ENCODE measurements around the gene ABCG1. TPM values are rescaled to one million over a fixed set of nuclear protein-coding genes. Genes with fewer than 3 reads are reported as not detected.

The ABCG1 gene
- total RNA-seq, 1 donor from 2014 or later: 21.5 TPM

DNA sequence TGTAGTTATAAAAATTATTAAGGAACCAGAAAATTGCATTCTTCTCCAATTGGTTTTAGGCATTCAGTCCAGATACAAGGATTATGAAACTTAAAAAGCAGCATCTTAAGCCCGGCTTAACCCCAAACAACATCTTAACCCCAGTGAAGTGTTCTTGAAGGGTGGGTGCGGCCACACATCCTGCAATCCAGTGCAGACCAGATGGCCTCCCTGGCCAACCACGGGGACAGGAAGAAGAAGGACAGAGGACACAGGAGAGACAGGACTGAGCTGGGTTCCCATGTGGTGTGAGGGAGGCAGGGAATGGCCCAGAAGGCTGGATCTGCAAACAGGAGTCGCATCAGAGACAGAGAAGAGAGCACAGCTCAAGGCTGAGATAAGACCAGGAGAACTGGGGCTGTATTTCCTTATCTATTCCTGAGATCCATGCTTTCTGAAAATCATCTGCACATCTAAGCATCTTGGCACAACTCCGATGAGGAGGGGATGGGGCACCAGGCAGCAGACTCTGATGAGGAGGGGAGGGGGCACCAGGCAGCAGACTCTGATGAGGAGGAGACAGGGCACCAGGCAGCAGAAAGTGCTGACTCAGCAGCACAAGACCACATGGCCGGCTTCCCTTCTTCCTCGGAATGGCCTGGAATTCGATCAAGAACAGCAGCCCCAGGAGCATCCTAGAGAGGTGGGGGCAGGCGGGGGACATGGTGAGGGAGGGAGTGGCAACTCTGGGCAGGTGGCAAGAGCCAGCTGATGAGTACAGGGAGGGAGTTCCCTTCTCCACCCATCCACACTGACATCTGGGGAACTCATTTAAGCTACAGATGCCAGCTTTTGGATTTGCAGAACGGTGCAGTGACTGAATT is 26.6 kb downstream of the ABCG1 start:
- intact Hi-C loops (cut with micrococcal nuclease): no loop called here

DNA sequence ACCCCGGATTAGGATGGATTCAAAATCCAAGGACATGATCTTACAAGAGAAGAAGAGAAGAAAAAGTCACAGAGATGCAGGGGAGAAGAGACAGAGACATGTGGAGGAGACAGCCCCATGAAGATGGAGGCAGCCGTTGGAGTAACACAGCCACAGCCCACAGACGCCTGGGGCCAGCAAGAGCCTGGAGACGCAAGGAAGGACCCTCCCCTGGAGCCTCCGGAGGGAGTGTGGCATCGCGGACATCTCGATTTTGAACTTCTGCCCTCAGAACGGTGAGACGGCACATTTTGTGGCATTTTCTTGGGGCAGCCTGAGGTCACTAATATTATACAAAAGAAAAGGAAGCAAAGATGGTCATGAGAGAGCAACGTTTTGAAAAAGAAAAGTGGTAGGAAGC is 28.8 kb downstream of the ABCG1 start:
- intact Hi-C loops (cut with micrococcal nuclease): no loop called here

DNA sequence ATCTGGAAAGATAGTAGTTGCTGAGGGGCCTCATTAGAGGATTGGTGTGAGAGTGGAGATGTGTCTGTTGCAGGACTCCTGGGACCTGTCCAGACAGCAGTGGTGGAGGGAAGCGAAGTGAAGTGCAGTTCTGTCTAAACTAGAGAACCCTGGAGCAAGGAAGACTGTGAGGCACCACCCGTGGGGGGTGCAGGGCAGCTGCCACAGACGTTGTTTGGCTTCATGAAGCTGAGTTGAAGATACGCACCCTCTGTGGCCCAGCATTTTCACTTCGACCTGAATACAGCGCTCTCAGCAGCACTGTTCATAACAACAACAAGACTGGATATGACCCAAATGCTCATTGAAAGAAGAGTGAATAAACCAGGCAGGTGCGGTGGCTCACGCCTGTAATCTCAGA is 29.3 kb downstream of the ABCG1 start:
- intact Hi-C loops (cut with micrococcal nuclease): no loop called here

DNA sequence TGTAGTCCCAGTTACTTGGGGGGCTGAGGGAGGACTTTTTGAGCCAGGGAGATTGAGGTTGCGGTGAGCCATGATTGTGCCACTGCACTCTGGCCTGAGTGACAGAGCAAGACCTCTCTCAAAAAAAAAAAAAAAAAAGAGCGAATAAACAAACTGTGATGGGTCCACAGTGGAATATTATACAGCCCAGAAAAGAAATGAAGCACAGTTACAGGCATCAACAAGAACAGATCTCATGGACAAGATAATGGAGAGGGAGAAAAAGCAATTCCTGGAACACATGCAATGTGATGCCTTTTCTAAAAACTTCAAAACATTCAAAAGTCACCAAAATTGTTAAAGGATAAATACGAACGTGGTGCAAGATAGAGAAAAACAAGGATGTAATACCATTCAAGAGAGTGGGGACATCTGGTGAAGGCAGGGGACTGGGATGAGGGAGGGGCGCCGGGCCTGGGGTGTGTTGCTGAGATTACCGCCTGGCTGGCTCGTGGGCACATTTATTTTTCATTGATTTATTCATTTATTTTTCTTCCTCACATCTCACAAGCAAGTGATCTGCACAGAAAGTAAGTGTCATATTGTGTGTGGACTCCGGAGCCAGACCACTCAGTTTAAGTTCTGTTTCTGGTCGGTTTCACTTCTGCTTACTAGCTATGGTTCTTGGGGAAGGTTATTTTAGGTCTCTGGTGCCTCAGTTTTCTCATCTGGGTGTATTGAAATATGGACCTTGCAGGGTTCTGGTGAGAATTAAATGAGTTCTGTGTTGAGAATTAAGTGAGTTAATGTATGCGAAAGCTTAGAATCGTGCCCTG is 30.1 kb downstream of the ABCG1 start:
- intact Hi-C loops (cut with micrococcal nuclease): no loop called here

DNA sequence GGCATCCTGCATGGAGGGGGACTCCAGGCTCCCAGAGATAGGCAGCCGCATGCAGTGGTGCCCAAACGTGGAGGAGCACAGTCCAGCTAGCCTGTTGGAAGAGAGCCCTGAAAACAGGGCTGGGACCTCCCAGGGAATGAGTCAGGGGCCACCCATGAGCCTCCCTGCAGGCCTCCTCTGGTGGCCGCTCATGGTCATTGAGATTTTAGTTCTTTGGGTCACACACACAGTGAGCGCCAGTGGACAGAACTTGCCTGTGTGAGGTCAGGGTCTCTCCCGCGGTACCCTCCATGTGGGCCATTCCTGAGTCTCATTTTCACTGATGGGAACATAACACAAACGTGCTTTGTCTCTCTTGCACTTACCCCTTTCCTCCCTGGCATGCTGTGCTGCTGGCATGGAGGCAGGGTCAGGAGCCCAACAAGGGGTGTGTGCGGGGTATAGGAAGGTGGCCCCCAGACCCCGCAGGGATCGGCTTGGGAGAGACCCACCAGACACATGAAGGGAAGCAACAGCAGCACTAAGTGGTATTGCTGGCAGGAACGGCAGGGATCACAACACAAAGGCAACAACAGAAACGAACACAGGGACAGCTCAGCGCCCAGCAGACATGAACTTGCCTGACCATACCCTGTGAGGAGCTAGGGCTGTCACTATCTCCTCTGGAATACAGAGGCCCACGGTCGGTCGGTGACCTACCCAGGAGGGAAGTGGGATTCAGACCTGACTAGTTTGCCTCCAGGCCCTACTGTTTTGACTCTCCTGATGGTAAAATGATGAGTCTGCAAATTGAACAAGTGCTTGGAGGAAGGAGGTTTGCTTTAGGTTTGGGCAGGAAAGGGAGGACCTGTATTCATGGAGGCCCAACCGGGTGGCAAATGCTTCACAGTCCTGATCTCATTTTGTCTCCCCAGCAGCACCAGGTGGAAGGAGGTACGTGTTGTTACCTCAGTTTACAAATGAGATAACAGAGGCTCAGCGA is 31.8 kb downstream of the ABCG1 start:
- intact Hi-C loops (cut with micrococcal nuclease): no loop called here

DNA sequence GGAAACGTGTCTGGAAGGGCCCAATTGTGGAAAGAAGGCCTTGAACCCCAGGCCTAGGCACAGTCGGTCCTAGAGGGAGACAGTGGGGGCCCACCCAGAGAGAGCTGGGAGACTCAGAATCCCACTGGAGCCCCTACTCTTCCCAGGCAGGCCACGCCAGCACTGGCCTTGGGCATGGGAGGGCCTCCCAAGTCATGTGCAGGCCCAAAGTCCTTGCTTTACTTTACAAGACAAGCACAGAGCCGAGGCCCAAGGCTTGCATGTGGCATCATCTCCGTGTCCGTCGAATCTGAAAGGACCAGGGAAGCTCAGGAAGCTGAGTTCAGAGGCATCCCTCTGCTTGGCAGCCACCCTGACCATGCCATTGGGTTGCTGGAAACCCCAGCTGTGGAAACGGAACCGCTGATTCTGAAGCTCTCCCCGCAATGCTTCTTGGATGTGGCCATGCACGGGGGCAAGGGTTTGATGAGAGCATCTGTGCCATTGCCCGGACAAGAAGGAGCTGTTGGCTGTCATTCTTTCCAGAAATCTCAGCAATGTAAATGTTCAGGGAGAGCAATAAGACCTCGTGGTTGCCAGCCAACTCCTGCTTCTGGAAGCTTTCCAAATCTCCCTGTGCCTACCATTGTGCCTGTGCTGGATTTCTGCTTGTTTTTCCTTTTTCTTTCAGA is 32.8 kb downstream of the ABCG1 start:
- intact Hi-C loops (cut with micrococcal nuclease): no loop called here

DNA sequence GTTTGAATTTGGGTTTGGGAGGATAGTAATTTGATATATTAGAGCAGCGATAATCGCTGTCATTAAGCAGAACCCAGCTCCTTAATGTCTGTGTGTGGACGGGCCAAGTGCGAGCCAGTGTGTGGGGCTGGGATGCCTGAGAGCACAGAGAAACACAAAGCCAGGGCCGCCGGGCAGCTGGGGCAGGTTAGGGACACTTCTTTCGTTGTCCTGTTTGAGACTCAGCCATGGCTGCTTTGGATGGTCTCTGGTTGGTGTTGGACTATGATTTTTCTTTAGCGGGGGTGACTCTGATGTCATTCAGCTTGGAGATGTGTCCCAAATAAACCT is 33.4 kb downstream of the ABCG1 start:
- intact Hi-C loops (cut with micrococcal nuclease): no loop called here

DNA sequence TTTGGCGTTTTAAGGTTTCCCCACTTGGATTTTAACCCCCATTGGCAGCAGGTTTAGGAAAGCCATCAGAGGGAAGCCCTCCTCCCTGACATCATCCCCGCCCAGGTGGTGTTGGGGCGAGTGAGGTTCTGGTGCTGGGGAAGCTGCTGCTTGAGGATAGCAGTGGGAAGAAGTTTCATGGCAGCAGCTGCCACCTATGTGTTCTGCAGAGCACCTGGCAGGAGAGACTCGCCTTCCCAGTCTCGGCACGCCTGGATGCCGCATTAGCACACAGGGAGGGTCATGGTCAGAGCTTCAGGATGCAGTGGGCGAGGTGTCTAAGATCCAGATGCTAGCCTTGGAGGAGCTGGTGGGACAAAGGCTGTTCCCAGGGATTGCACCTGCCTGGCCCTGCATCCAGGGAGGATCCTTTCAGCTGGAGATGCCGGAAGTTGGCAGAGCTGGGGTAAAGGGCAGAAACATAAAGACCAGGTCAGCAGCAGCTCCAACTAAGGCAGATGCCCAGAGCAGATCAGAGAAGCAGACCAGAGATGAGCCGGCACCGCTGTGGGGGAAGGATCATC is 33.9 kb downstream of the ABCG1 start:
- intact Hi-C loops (cut with micrococcal nuclease): no loop called here

DNA sequence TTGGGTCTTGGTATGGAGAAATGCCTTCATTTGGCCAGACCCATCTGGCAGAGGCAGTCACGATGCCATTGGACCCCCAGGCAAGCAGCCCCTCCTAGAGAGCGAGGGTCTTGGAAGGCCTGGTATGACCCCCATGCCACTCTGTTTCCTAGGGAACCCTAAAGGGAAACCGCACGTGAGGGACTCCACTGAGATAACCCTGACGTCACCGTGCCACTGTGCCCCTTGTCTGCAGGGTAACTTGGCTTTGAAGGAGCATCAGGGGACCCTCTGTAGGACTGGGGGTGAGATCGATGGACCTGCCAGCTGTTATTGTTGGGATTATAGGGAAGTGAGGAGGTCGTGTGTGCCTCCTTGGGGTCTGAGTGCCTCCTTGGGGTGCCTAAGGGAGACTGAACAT is 34.5 kb downstream of the ABCG1 start:
- intact Hi-C loops (cut with micrococcal nuclease): no loop called here

DNA sequence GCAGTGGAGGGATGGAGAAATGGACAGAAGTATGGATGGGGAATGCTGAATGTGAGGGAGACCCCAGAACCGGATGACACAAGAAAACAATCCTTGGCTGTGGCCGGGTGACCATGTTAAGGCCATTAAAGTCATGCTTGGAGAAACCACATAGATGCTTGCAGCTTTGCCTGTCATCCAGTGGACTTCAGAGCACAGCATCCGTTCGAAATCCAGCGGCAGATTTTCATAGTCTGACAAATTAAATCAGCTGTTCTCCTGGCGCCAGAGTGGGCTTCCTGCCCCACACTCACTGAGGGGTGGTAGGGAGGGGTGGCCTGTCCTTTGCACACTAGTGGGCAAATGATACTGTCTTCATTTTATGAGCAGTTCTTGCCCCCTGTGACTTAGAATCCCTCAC is 35.1 kb downstream of the ABCG1 start:
- intact Hi-C loops (cut with micrococcal nuclease): no loop called here

DNA sequence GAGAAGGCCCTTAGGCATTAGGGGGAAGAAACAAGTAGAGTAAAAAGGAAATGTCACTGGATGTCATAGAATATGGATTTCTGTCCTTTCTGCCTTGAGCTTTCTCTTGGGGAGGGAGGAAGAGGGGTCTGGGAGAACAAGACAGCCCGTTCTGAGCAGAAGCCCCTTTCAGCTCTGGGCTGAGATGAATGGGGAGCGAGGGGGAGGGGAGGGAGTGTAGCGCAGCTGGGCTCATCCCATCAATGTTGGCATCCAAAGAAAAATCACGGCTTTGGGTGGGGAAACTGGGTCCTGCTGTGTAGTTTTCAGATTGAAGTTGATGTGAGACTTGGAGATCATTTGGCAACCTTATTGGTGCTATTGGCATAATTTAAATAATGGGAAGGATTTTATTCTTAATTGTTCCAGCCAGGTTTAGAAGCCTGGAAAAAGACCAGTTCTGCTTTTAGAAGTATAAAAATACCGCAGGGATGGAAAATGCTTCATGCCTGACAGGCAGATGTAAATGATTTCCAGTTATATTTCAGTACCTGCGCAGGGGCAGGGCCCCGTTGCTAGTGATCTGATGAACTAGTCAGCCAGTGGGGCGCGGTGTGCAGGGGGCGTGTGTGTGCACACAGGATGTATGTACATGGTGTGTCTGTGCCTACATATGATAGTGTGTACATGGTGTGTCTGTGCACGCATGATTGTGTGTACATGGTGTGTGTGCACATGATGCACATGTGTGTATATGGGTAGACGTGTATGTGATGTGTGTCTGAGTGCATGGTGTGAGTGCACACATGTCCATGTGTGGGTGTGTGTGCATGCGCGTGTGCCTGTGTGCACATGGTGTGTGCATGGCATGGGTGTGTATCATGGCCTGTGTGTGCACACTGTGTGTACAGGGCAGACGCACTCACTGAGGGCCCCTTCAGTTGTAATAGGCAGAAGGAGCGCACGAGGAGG is 36.0 kb downstream of the ABCG1 start:
- intact Hi-C loops (cut with micrococcal nuclease): no loop called here

DNA sequence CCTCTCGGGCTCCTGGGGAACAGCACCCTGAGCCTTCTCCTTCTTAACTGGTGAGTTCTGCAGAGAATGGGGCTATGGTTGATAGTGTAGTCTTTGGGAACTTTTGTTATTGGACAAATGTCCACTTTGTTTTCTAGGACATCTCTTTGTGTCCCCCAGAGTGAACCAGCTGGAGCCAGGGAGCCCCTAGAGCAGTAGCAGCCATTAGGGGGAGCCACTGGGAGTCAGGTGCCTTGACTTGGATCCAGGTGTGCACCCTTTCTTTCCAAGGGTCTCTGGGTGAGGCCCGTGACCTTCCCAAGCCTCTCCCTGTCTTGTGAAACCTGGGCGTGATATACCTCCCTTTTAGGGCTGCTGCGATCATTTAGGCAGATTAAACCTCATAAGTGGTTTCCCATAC is 36.9 kb downstream of the ABCG1 start:
- intact Hi-C loops (cut with micrococcal nuclease): no loop called here

DNA sequence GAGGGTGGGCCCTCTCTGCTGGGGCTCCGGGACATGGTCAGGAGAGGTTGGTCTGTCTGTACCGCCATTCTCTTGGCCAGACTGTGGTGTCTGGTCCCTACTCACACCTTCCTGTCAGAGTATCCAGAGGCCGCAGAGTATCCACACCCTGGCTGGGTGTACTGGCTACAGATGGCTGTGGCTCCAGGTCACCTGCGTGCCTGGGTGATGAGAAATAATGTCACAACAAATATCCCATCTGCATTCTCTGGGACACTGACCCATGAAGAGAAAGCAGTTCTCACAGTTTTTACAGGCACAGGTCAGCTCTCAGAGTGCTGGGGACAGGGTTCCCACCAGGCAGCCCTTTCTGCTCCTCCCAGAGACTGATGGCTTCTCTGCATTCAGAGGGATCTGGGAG is 37.4 kb downstream of the ABCG1 start:
- intact Hi-C loops (cut with micrococcal nuclease): no loop called here

DNA sequence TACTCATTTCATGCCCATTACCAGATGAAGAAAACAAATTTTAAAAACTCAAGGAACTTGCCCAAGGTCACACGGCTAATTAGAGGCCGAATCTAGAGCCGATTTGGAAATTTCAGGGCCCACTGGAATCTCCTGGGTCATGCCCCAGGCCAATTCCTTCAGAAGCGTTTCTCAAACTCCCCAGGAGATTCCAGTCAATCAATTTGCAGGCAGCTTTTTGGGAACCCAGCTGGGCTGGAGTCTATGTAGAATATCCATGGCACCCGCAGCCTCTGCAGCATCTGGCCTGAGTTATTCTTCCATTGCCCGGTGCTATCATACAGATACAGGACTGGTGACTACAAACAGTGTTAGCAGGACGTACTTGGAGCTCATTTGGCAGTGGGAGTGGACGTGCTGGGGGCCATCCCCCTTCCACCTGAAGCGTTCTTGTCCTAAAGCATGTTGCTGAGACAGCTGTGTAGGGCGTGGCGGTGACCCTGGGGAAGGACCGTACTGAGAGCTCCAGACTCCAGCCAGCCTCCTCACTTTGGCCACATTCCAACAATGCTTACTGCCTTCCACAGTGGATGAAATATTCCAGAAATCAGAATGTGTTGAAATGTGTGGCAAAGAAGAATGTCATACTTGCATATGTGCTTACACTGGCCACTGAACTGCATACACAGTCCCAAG is 38.3 kb downstream of the ABCG1 start:
- intact Hi-C loops (cut with micrococcal nuclease): no loop called here

DNA sequence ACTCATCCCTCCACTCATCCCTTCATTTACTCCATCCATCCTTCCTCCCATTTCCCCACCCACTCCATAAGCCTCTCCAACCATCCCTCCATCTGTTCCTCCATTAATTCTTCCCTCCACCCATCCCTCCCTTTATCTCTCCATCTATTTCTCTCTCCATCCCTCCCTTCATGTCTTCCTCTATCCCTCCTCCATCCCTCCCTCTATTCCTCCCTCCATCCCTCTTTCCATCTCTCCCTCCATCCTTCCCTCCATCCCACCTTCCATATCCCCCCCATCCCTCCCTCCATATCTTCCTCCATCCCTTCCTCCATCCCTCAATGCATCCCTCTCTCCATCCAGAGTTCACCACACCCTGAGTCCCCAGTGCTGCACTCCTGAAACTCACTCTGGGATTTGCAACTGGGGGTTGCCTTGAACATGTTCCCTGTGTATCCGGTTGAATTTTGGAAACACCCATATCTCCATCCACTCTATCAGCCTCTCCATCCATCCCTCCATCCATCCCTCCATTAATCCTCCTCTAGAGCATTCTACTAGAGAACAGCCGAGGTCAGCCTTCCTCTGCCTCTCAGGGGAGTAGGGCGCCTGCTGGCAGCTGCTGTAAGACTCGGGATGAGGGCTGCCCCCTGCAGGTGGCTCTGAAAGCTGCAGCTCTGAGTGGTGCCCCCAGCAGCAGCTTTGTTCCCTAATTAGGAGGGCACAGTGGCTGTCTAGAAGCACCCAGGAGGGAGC is 39.4 kb downstream of the ABCG1 start:
- intact Hi-C loops (cut with micrococcal nuclease): loop anchor here (1.0 to 2.0 kb wide), 8 partner anchors 20 to 192 kb away; no protein-coding TSS in a partner anchor

DNA sequence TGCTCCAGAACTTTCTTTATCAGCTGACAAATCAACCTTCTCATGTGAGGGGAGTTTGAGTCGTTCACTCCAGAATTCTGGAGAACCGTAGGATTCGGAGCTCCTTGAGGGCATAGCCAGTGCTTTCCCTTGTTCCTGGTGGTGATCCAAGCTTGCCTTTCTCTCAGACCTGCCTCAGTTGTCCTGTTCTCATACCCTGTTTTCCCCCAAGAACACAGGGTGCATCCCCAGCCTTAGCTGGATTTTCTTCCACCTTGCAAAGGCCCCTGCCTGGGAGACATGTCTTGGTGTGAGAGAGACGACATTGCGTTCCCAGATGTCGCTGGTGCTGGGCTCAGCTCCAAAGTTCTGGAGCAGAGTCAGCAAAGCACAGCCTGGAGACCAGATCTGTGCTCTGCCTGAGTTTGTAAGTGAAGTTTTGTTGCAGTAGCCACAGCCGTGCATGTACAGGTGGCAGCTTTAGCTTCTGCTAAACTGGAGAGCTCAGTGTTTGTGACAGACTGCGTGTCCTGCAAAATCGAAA is 40.0 kb downstream of the ABCG1 start:
- intact Hi-C loops (cut with micrococcal nuclease): loop anchor here (1.0 to 2.0 kb wide), 8 partner anchors 20 to 191 kb away; no protein-coding TSS in a partner anchor

DNA sequence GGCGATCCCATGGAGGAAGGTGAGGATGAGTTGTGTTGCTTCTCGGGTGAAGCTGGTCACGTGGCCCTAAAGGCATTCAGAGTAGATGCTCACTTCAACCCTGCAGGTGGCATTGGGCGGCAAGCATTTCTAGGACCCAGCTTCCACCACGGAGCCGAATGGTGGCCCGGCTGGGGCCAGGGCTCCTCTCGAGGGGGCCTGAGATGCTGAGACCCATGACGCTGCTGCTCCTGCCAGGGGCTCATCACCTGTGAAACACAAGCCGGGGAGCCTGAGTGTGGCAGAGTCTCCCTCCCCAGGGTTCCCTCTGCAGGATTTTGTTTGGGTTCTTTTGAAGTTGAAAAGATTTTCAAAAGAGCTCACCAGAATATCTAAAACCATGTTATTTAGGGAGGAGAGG is 41.2 kb downstream of the ABCG1 start:
- intact Hi-C loops (cut with micrococcal nuclease): no loop called here

DNA sequence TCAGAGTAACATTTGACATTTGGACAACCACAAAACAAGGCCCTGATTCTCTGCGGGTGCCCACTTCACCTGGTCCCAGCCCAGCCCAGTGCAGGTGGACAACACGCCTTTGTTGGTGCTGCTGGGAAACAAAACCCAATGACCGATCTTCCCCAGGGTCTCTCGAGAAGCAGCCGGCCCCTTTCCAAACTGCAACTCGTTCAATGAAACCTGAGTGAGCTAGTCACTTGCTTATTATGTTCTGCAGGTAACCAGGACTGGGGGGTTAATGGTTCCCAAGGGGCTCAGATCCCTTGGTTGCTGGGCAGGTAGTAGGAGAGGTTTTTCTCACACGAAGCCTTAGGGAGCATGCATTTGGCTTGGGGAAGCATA is 42.9 kb downstream of the ABCG1 start:
- intact Hi-C loops (cut with micrococcal nuclease): no loop called here

Measured in T-helper 1 cell treated with Interleukin-12 subunit alpha and Interleukin-12 subunit beta and Interleukin-4 antibody, amounts not matched to agents 30 ng/mL and 1 ng/mL, for 36 hours (primary cell).